AG09309 (cell line): ENCODE measurements around the gene PSMA7.

Experiments used
- DNase-seq: peaks from one replicate; pipeline ENCODE4 v3.0.0-alpha.2; 2010; ENCODE audit warnings: low read depth
- H3K4me3 ChIP-seq: 2 replicates; pipeline ENCODE4 v1.5.1; 2011; ENCODE audit warnings: mild to moderate bottlenecking, low read depth, low read length, moderate library complexity; ENCODE audit not compliant: control insufficient read depth
- CTCF ChIP-seq: IDR thresholded peaks from 2 replicates; pipeline ENCODE4 v1.5.1; 2011; ENCODE audit warnings: mild to moderate bottlenecking, low read depth, low read length, inconsistent platforms; ENCODE audit not compliant: insufficient read depth, control insufficient read depth; ENCODE audit errors: missing control alignments

PSMA7 gene

GRCh38 chr20:62177307-62177706 lies 34.1 kb upstream of the PSMA7 start:
- H3K4me3 ChIP-seq, result no peak overlapping the region
- DNase-seq, result no peak
- no peak for TF ChIP-seq CTCF

GRCh38 chr20:62176866-62177265 lies 33.7 kb upstream of the PSMA7 start:
- no peak for DNase-seq
- no peak overlapping the region for H3K4me3 ChIP-seq
- TF ChIP-seq CTCF, result no peak

- TF ChIP-seq CTCF, result no peak
- no peak for DNase-seq
- no peak overlapping the region for H3K4me3 ChIP-seq
Observed at GRCh38 chr20:62175711-62176110, 32.5 kb upstream of the PSMA7 start.

GRCh38 chr20:62174870-62175624 lies 31.9 kb upstream of the PSMA7 start:
- DNase-seq, result no peak
- no peak for TF ChIP-seq CTCF

GRCh38 chr20:62174021-62174804 lies 31.0 kb upstream of the PSMA7 start:
- no peak for TF ChIP-seq CTCF

More at GRCh38 chr20:62174870-62175624, 31.9 kb upstream of the PSMA7 start:
- no peak overlapping the region for H3K4me3 ChIP-seq

GRCh38 chr20:62172666-62173065 lies 29.5 kb upstream of the PSMA7 start:
- DNase-seq, result no peak
- no peak for TF ChIP-seq CTCF
- no peak overlapping the region for H3K4me3 ChIP-seq

More at GRCh38 chr20:62174021-62174804, 31.0 kb upstream of the PSMA7 start:
- H3K4me3 ChIP-seq, result no peak overlapping the region
- DNase-seq, result no peak
